Measurements from ENCODE around the gene SERPINA10. TPM values are rescaled to one million over a fixed set of nuclear protein-coding genes. Genes with fewer than 3 reads are reported as not detected.

SERPINA10 gene
- total and polyA plus RNA-seq, 2 experiments from 2014 or later: 0.11 TPM; not detected in 1

DNA sequence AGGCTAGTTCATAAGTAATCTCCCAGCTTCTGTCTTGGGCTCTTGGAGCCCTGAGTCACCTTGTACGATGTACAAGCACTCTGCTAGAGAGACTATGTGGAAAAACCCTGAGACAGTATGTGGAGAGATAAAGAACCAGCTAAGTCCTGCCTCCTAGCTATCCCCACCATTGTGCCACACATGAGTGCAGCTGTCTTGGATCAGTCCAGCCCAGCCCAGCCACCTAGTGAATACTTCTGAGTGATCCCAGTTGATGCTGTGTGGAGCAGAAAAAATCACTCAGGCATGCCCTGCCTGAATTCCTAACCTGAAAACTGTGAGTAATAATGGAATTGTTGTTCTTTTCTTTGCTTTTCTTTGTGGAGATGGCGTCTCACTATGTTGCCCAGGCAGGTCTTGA lies 35.1 kb upstream of the SERPINA10 start (continued):
- TF ChIP-seq, protein P1, sequence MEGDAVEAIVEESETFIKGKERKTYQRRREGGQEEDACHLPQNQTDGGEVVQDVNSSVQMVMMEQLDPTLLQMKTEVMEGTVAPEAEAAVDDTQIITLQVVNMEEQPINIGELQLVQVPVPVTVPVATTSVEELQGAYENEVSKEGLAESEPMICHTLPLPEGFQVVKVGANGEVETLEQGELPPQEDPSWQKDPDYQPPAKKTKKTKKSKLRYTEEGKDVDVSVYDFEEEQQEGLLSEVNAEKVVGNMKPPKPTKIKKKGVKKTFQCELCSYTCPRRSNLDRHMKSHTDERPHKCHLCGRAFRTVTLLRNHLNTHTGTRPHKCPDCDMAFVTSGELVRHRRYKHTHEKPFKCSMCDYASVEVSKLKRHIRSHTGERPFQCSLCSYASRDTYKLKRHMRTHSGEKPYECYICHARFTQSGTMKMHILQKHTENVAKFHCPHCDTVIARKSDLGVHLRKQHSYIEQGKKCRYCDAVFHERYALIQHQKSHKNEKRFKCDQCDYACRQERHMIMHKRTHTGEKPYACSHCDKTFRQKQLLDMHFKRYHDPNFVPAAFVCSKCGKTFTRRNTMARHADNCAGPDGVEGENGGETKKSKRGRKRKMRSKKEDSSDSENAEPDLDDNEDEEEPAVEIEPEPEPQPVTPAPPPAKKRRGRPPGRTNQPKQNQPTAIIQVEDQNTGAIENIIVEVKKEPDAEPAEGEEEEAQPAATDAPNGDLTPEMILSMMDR (conservative IDR thresholded peaks at IDR 0.05; ENCODE audit: low read depth in 2 of 2): no peak
- no peak for TF ChIP-seq EZH2 (IDR thresholded peaks at IDR 0.05; ENCODE audit: low read depth, unreplicated experiment)

DNA sequence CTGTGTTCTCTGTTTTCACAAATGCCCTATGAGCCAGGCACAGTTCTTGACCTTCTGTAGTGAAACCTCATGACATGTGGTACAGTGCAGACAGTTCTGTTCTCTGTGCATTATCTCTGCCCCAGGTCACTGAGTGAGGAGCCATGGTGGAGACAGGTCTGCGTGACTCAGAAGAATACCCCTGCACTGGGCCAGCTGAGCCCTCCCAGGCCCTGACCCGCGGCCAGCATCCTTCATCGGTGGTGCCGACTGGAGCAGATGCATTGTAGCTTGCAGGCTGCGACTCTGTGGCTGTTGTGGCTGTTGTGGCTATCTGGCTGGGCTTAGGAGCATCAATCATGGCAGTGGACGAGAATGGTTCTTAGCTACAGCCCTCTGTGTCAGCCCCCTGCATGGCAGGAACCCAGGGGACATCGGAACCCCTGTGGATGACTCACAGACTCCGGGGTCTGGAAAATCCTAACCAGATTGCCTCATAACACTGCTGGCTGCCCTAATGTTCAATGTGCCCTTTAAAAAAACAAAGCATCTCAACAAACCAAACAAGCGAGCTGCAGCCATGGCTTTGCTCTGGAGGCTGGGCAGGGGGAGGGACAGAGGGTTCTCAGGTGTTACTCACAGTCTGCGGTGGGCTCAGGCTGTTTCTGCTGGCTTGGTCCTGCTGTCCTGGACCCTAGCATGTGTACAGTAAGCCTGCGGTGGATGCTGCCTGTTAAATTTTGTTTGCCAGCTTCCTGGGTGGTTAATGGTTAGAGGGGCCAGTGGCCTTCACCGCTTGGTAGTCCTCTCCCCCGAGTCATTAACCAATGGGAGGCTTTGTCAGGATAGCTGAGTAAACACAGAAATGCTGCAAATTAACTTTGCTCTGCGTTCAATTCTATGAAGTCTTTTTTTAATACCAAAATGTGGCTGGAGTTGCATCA lies 29.8 kb upstream of the SERPINA10 start, which contains the start of gene SERPINA6:
TSS of gene SERPINA6 (minus strand) at position 689 of the 923 bp plus-strand sequence. CDS start 8,688 bp downstream, outside the sequence.
- Mint-ChIP-seq H3K36me3 (ENCODE audit: low read depth) (no peaks in the 10 kb centered on the region), H3K27ac (no peak within 1 kb of the TSS), H3K4me1 (peaks cover 6% of the 10 kb centered on the region; the same call in 2 of the 3 replicates), H3K4me3 (no peak within 1 kb of the TSS), H3K9me3 (no peaks in the 10 kb centered on the region), H3K27me3 (ENCODE audit: insufficient read depth, low read depth, poor library complexity) (peaks cover 6% of the 10 kb centered on the region)
- Histone ChIP-seq H3K4me1 (ENCODE audit: insufficient read depth) (no peaks in the 10 kb centered on the region), H3K4me3 (no peak within 1 kb of the TSS), H2AFZ (peak within 1 kb of the TSS; percentile 56; the same call in 1 of the 2 replicates), H3F3A (replicated peaks; ENCODE audit: low read depth) (no peaks in the 10 kb centered on the region), H3K27me3 (ENCODE audit: insufficient read depth) (no peaks in the 10 kb centered on the region), H4K20me1 (replicated peaks; ENCODE audit: insufficient read depth) (no peaks in the 10 kb centered on the region), H3K27ac (ENCODE audit: low read depth) (no peak within 1 kb of the TSS), H3K79me2 (replicated peaks; ENCODE audit: insufficient read depth) (no peaks in the 10 kb centered on the region), H3K9me2 (ENCODE audit: insufficient read depth) (no peaks in the 10 kb centered on the region), H3K4me2 (no peak within 1 kb of the TSS), H3K36me3 (ENCODE audit: insufficient read depth) (no peaks in the 10 kb centered on the region)
- ATAC-seq (no peak), DNase-seq (ENCODE audit: low spot score) (no peak)
- no peak for TF ChIP-seq EZH2 (IDR thresholded peaks at IDR 0.05; ENCODE audit: low read depth, unreplicated experiment)
- TF ChIP-seq, protein P2, sequence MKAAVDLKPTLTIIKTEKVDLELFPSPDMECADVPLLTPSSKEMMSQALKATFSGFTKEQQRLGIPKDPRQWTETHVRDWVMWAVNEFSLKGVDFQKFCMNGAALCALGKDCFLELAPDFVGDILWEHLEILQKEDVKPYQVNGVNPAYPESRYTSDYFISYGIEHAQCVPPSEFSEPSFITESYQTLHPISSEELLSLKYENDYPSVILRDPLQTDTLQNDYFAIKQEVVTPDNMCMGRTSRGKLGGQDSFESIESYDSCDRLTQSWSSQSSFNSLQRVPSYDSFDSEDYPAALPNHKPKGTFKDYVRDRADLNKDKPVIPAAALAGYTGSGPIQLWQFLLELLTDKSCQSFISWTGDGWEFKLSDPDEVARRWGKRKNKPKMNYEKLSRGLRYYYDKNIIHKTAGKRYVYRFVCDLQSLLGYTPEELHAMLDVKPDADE (IDR thresholded peaks at IDR 0.05): no peak
- TF ChIP-seq EZH2phosphoT487 (IDR thresholded peaks at IDR 0.05; ENCODE audit: unreplicated experiment): no peak
- TF ChIP-seq, protein P3, sequence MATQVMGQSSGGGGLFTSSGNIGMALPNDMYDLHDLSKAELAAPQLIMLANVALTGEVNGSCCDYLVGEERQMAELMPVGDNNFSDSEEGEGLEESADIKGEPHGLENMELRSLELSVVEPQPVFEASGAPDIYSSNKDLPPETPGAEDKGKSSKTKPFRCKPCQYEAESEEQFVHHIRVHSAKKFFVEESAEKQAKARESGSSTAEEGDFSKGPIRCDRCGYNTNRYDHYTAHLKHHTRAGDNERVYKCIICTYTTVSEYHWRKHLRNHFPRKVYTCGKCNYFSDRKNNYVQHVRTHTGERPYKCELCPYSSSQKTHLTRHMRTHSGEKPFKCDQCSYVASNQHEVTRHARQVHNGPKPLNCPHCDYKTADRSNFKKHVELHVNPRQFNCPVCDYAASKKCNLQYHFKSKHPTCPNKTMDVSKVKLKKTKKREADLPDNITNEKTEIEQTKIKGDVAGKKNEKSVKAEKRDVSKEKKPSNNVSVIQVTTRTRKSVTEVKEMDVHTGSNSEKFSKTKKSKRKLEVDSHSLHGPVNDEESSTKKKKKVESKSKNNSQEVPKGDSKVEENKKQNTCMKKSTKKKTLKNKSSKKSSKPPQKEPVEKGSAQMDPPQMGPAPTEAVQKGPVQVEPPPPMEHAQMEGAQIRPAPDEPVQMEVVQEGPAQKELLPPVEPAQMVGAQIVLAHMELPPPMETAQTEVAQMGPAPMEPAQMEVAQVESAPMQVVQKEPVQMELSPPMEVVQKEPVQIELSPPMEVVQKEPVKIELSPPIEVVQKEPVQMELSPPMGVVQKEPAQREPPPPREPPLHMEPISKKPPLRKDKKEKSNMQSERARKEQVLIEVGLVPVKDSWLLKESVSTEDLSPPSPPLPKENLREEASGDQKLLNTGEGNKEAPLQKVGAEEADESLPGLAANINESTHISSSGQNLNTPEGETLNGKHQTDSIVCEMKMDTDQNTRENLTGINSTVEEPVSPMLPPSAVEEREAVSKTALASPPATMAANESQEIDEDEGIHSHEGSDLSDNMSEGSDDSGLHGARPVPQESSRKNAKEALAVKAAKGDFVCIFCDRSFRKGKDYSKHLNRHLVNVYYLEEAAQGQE (IDR thresholded peaks at IDR 0.05; ENCODE audit: unreplicated experiment): no peak

Measured in GM23338 (cell line).